ENCODE measurements around the gene RDH16. TPM values are rescaled to one million over a fixed set of nuclear protein-coding genes. Genes with fewer than 3 reads are reported as not detected.

RDH16 gene
- total RNA-seq, 3 donors from 2014 or later (not counting 1 experiment from before 2014, with no cell fraction given), result 1.3 to 2.3 (median 1.6) TPM

GRCh38 chr12:56980941-56981530 lies 23.6 kb upstream of the RDH16 start:
- Histone ChIP-seq H3K36me3 (ENCODE audit: control insufficient read depth, insufficient read depth, low read length) (no peaks in the 10 kb centered on the region), H3K4me1 (ENCODE audit: control insufficient read depth, insufficient read depth, low read length) (no peaks in the 10 kb centered on the region), H3K9me3 (ENCODE audit: control insufficient read depth, insufficient read depth, low read length) (no peaks in the 10 kb centered on the region), H3K4me3 (ENCODE audit: low read length) (no peak overlapping the region), H3K27ac (ENCODE audit: low read length) (no peak overlapping the region), H3K27me3 (ENCODE audit: control insufficient read depth, insufficient read depth, low read length) (no peaks in the 10 kb centered on the region)
- no peaks in the 10 kb centered on the region for H3K4me1 Mint-ChIP-seq
- WGBS (ENCODE audit: insufficient coverage), result 94% methylated on average over 4 of the region's 4 CpGs
- H3K27ac Mint-ChIP-seq, result no peak overlapping the region
- no peak for TF ChIP-seq CTCF (IDR thresholded peaks at IDR 0.05)
- no peak overlapping the region for H3K4me3 Mint-ChIP-seq
- ATAC-seq (no peak), DNase-seq (no peak)
- H3K27me3 Mint-ChIP-seq (ENCODE audit: low read depth in 2 of 2), result no peaks in the 10 kb centered on the region
- intact Hi-C loops (cut with micrococcal nuclease), result no loop called here
- H3K36me3 Mint-ChIP-seq, result no peaks in the 10 kb centered on the region
- no peaks in the 10 kb centered on the region for H3K9me3 Mint-ChIP-seq

GRCh38 chr12:56980268-56980667 lies 22.9 kb upstream of the RDH16 start:
- H3K27ac ChIP-seq (ENCODE audit: low read length), result no peak overlapping the region
- H3K36me3 Mint-ChIP-seq, result no peaks in the 10 kb centered on the region
- no peak for TF ChIP-seq CTCF (IDR thresholded peaks at IDR 0.05)
- H3K36me3 ChIP-seq (ENCODE audit: control insufficient read depth, insufficient read depth, low read length), result no peaks in the 10 kb centered on the region
- no peak overlapping the region for H3K4me3 ChIP-seq (ENCODE audit: low read length)
- H3K9me3 Mint-ChIP-seq, result no peaks in the 10 kb centered on the region
- no peak overlapping the region for H3K27ac Mint-ChIP-seq
- no peak for DNase-seq
- no peaks in the 10 kb centered on the region for H3K4me1 Mint-ChIP-seq
- H3K27me3 ChIP-seq (ENCODE audit: control insufficient read depth, insufficient read depth, low read length), result no peaks in the 10 kb centered on the region
- intact Hi-C loops (cut with micrococcal nuclease), result no loop called here
- H3K27me3 Mint-ChIP-seq (ENCODE audit: low read depth in 2 of 2), result no peaks in the 10 kb centered on the region
- ATAC-seq, result no peak
- no peaks in the 10 kb centered on the region for H3K4me1 ChIP-seq (ENCODE audit: control insufficient read depth, insufficient read depth, low read length)
- WGBS (ENCODE audit: insufficient coverage), result 93% methylated on average over 6 of the region's 6 CpGs
- H3K4me3 Mint-ChIP-seq, result no peak overlapping the region
- no peaks in the 10 kb centered on the region for H3K9me3 ChIP-seq (ENCODE audit: control insufficient read depth, insufficient read depth, low read length)

GRCh38 chr12:56979628-56980027 lies 22.2 kb upstream of the RDH16 start:
- Histone ChIP-seq H3K4me3 (ENCODE audit: low read length) (no peak overlapping the region), H3K36me3 (ENCODE audit: control insufficient read depth, insufficient read depth, low read length) (no peaks in the 10 kb centered on the region), H3K9me3 (ENCODE audit: control insufficient read depth, insufficient read depth, low read length) (no peaks in the 10 kb centered on the region), H3K27ac (ENCODE audit: low read length) (no peak overlapping the region), H3K27me3 (ENCODE audit: control insufficient read depth, insufficient read depth, low read length) (no peaks in the 10 kb centered on the region), H3K4me1 (ENCODE audit: control insufficient read depth, insufficient read depth, low read length) (no peaks in the 10 kb centered on the region)
- DNase-seq (no peak), ATAC-seq (no peak)
- 97% methylated on average over 3 of the region's 3 CpGs for WGBS (ENCODE audit: insufficient coverage)
- Mint-ChIP-seq H3K36me3 (no peaks in the 10 kb centered on the region), H3K27ac (no peak overlapping the region), H3K27me3 (ENCODE audit: low read depth in 2 of 2) (no peaks in the 10 kb centered on the region), H3K4me3 (no peak overlapping the region), H3K4me1 (no peaks in the 10 kb centered on the region), H3K9me3 (no peaks in the 10 kb centered on the region)
- TF ChIP-seq CTCF (IDR thresholded peaks at IDR 0.05), result no peak
- intact Hi-C loops (cut with micrococcal nuclease), result no loop called here
